ENCODE data around the gene ARRB1.

GRCh38 chr11:75279273-75279672 is 72.2 kb downstream of the ARRB1 start:
- TF ChIP-seq, protein P1, sequence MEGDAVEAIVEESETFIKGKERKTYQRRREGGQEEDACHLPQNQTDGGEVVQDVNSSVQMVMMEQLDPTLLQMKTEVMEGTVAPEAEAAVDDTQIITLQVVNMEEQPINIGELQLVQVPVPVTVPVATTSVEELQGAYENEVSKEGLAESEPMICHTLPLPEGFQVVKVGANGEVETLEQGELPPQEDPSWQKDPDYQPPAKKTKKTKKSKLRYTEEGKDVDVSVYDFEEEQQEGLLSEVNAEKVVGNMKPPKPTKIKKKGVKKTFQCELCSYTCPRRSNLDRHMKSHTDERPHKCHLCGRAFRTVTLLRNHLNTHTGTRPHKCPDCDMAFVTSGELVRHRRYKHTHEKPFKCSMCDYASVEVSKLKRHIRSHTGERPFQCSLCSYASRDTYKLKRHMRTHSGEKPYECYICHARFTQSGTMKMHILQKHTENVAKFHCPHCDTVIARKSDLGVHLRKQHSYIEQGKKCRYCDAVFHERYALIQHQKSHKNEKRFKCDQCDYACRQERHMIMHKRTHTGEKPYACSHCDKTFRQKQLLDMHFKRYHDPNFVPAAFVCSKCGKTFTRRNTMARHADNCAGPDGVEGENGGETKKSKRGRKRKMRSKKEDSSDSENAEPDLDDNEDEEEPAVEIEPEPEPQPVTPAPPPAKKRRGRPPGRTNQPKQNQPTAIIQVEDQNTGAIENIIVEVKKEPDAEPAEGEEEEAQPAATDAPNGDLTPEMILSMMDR (conservative IDR thresholded peaks at IDR 0.05 in 1 of 2, IDR thresholded peaks at IDR 0.05 in 1 of 2; ENCODE audit: extremely low read depth in 1 of 2, insufficient read depth in 1 of 2, low read depth in 1 of 2, low read length in 2 of 2), result no peak
- no peak for TF ChIP-seq EZH2 (IDR thresholded peaks at IDR 0.05; ENCODE audit: borderline replicate concordance, low read length)
